ENCODE data around the gene GYPB.
"Not testable (repeated sequence)": the region's sequence is repeated elsewhere in the genome, so short reads cannot be mapped to it uniquely, and the experiment has no call there.

GYPB gene

GRCh38 chr4:144016057-144016605 is 3.0 kb downstream of the GYPB start:
- not testable (repeated sequence) for DNase-seq (ENCODE audit: low read depth in 1 of 2, low spot score in 1 of 2); H3K27ac ChIP-seq (replicated peaks); H3K27me3 ChIP-seq (ENCODE audit: insufficient read depth, poor library complexity, severe bottlenecking); H3K4me3 ChIP-seq (replicated peaks; ENCODE audit: insufficient read depth, low read length)

- Histone ChIP-seq H3K27me3 (ENCODE audit: insufficient read depth, poor library complexity, severe bottlenecking) (no peaks in the 10 kb centered on the region), H3K4me3 (replicated peaks; ENCODE audit: insufficient read depth, low read length) (no peak overlapping the region), H3K27ac (replicated peaks) (no peak overlapping the region)
- DNase-seq (ENCODE audit: low read depth in 1 of 2, low spot score in 1 of 2) = no peak
- TF ChIP-seq GABPA (IDR thresholded peaks at IDR 0.05; ENCODE audit: low read depth) (no peak), POLR2AphosphoS5 (IDR thresholded peaks at IDR 0.05; ENCODE audit: low read depth) (no peak), CTCF (IDR thresholded peaks at IDR 0.05; ENCODE audit: insufficient read depth, low read length) (no peak), REST (IDR thresholded peaks at IDR 0.05; ENCODE audit: insufficient replicate concordance, low read depth) (no peak), SPI1 (IDR thresholded peaks at IDR 0.05; ENCODE audit: borderline replicate concordance, low read depth) (no peak)
Observed at GRCh38 chr4:144014808-144015207, 4.4 kb downstream of the GYPB start.

GRCh38 chr4:144008602-144009001 is 10.6 kb downstream of the GYPB start:
- H3K27ac ChIP-seq (replicated peaks); DNase-seq (ENCODE audit: low read depth in 1 of 2, low spot score in 1 of 2); H3K27me3 ChIP-seq (ENCODE audit: insufficient read depth, poor library complexity, severe bottlenecking); H3K4me3 ChIP-seq (replicated peaks; ENCODE audit: insufficient read depth, low read length): not testable (repeated sequence)

GRCh38 chr4:144007960-144008359 is 11.2 kb downstream of the GYPB start:
- DNase-seq (ENCODE audit: low read depth in 1 of 2, low spot score in 1 of 2); H3K27me3 ChIP-seq (ENCODE audit: insufficient read depth, poor library complexity, severe bottlenecking); H3K27ac ChIP-seq (replicated peaks); H3K4me3 ChIP-seq (replicated peaks; ENCODE audit: insufficient read depth, low read length): not testable (repeated sequence)

GRCh38 chr4:144006200-144006803 is 12.9 kb downstream of the GYPB start:
- H3K27ac ChIP-seq (replicated peaks); DNase-seq (ENCODE audit: low read depth in 1 of 2, low spot score in 1 of 2): not testable (repeated sequence)

GRCh38 chr4:144005558-144005953 is 13.6 kb downstream of the GYPB start:
- H3K4me3 ChIP-seq (replicated peaks; ENCODE audit: insufficient read depth, low read length); H3K27me3 ChIP-seq (ENCODE audit: insufficient read depth, poor library complexity, severe bottlenecking); DNase-seq (ENCODE audit: low read depth in 1 of 2, low spot score in 1 of 2); H3K27ac ChIP-seq (replicated peaks): not testable (repeated sequence)

More at GRCh38 chr4:144006200-144006803, 12.9 kb downstream of the GYPB start:
- not testable (repeated sequence) for H3K27me3 ChIP-seq (ENCODE audit: insufficient read depth, poor library complexity, severe bottlenecking); H3K4me3 ChIP-seq (replicated peaks; ENCODE audit: insufficient read depth, low read length)

- not testable (repeated sequence) for DNase-seq (ENCODE audit: low read depth in 1 of 2, low spot score in 1 of 2); H3K27me3 ChIP-seq (ENCODE audit: insufficient read depth, poor library complexity, severe bottlenecking); H3K4me3 ChIP-seq (replicated peaks; ENCODE audit: insufficient read depth, low read length); H3K27ac ChIP-seq (replicated peaks)
Observed at GRCh38 chr4:144004868-144005557, 14.2 kb downstream of the GYPB start.

- not testable (repeated sequence) for DNase-seq (ENCODE audit: low read depth in 1 of 2, low spot score in 1 of 2); H3K27me3 ChIP-seq (ENCODE audit: insufficient read depth, poor library complexity, severe bottlenecking); H3K27ac ChIP-seq (replicated peaks); H3K4me3 ChIP-seq (replicated peaks; ENCODE audit: insufficient read depth, low read length)
Observed at GRCh38 chr4:144003890-144004265, 15.3 kb downstream of the GYPB start.

GRCh38 chr4:144003205-144003889 is 15.8 kb downstream of the GYPB start:
- H3K4me3 ChIP-seq (replicated peaks; ENCODE audit: insufficient read depth, low read length); H3K27me3 ChIP-seq (ENCODE audit: insufficient read depth, poor library complexity, severe bottlenecking); DNase-seq (ENCODE audit: low read depth in 1 of 2, low spot score in 1 of 2); H3K27ac ChIP-seq (replicated peaks): not testable (repeated sequence)

GRCh38 chr4:144000331-144000995 is 18.7 kb downstream of the GYPB start:
- not testable (repeated sequence) for H3K27ac ChIP-seq (replicated peaks); H3K4me3 ChIP-seq (replicated peaks; ENCODE audit: insufficient read depth, low read length); H3K27me3 ChIP-seq (ENCODE audit: insufficient read depth, poor library complexity, severe bottlenecking); DNase-seq (ENCODE audit: low read depth in 1 of 2, low spot score in 1 of 2)

- DNase-seq (ENCODE audit: low read depth in 1 of 2, low spot score in 1 of 2); H3K27me3 ChIP-seq (ENCODE audit: insufficient read depth, poor library complexity, severe bottlenecking); H3K27ac ChIP-seq (replicated peaks): not testable (repeated sequence)
Observed at GRCh38 chr4:143996193-143996592, 23.0 kb downstream of the GYPB start.

More at GRCh38 chr4:143996193-143996592, 23.0 kb downstream of the GYPB start:
- H3K4me3 ChIP-seq (replicated peaks; ENCODE audit: insufficient read depth, low read length) = not testable (repeated sequence)

Data from HL-60 (cell line).